Activated gamma-delta T cell treated with anti-CD3 and anti-CD28 coated beads, Interleukin-2, amount 50 U/mL, for 16 hours (primary cell): ENCODE results near the gene COX5A.
"Not testable (repeated sequence)": the region's sequence is repeated elsewhere in the genome, so short reads cannot be mapped to it uniquely, and the experiment has no call there.

ENCODE experiments used
- DNase-seq: peaks from one replicate; pipeline ENCODE4 v3.0.0-alpha.2; 2020; ENCODE audit warnings: low read depth

Gene COX5A

DNA sequence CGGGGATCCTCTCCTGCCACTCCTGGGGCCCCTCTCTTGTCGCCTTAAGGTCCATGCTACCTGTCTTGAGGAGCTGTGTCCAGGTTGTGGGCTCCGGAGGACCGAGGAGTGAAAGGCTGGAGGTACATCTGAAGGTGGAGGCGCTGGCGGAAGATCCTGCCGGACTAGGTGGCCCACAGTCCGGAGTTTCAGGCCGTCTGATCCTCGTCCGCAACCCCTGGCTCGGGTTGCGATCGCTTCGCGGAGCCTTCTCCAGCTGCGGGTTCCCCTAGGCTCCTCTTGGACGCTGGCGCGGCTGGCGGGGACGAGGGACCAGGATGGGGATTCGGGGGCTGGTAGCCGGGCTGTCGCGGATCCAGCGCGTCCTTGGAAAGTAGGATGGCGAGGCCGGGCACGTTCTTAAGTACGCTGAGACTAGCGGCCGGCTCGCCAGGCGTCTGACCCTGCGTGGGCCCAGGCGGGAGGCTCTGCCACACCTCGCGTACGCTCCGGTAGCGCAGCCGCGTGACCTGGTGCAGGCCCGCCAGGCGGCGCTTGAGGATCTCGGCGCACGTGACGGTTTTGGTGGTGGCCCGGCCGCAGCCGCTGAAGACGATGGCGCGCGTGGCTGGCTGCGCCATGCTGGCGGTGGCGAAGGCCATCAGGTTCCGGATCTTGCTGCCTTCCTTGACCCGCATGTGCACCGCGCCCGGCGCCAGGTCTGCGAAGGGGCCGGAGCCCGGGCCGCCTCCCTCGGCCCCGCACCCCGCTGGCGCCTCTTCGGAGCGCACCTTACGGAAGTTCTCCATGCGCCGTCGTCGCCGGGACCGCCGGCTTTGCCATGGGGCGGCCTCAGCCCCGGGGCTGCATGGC lies 18.1 kb upstream of the COX5A start:
- DNase-seq, result peak; percentile 37

DNA sequence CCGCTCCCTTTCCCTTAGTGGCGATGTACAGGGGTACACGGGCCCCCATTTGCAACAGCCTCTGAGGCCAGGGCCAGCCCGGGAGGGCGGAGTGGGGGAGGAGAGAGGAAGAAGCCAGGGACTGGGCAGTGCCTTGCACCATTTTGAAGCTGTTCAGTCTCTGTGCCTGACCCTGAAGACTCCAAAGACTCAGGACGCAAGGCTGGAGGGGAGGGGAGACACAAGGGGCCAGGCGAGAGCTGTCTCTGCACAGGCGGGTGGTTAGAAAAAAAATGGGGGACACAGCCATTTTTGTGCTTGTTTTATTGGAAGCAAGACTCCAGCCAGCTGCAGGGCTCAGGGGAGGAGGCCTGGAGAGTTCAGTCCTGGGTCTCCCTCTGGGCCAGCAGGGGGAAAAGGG lies 17.1 kb upstream of the COX5A start:
- no peak for DNase-seq

DNA sequence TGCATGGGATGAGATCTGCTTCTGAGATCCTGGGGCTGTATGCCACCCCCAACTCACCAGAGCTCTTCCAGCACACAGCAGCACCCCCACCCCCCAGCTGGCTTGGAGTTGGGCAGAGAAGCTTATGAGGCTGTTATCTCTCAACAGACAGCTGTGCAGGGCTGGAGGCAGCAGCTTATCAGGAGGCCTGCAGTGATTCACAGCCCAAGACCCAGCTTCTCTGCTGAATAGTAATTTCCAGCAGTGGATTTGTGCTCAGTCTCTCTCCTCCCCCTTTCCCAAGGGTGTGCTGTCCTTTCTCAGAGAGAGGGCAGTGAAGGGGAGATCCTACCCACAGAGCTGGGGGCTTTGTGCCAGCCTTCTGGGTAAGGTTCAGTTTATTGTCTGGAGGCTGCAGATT lies 16.6 kb upstream of the COX5A start:
- no peak for DNase-seq

DNA sequence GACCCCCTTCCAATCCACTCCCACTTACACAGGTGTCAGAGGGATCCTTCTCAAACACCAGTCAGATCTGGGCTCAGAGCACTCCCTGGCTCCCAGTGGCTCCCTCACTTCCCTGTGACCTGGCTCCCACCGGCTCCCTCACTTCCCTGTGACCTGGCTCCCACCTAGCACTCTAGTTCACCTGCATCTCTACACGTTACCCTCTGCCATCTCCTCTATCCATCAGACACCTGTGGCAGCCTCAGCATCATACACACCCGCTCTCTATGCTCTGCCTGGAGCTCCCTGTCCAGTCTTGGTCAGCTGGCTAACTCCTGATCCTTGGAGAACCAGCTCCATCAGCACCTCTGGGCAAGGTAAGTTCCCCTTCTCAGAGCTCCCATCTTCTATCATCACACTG lies 13.1 kb upstream of the COX5A start:
- DNase-seq, result no peak

GRCh38 chr15:74950078-74950908 lies 12.4 kb upstream of the COX5A start:
- peak; percentile 70 for DNase-seq

GRCh38 chr15:74937272-74937589 lies 642 bp downstream of the COX5A start:
- no peak for DNase-seq

DNA sequence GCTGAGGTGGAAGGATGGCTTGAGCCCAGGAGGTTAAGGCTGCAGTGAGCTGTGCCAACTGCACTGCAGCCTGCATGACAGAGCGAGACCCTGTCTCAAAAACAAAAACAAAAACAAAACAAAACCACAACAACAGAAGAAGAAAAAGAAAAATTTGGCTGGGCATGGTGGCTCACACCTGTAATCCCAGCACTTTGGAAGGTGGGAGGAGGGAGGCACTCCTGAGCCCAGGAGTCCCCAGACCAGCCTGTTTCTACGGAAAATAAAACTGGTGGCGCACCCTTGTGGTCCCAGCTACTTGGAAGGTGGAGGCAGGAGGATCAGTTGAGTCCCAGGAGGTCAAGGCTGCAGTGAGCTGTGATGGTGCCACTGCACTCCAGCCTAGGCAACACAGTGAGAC lies 2.7 kb downstream of the COX5A start:
- not testable (repeated sequence) for DNase-seq

GRCh38 chr15:74933573-74933972 lies 4.3 kb downstream of the COX5A start:
- DNase-seq, result no peak

DNA sequence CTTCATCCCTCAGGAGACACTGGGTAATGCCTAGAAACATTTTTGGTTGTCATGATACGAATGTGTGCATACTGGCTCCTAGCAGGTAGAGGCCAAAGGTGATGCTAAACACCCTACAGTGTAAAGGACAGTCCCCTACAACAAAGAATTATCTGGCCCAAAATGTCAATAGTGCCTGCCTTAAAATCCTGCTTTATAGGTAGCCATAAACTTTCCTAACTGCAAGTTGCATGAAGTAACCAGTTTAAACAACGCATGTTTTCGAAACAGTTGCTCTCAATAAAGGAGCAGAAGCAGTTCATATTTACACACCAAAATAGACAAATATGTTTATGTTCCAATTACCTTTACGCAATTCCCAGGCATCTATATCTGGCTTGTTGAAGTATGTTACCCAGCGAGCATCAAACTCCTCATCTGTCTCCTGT lies 9.1 kb downstream of the COX5A start:
- no peak for DNase-seq

DNA sequence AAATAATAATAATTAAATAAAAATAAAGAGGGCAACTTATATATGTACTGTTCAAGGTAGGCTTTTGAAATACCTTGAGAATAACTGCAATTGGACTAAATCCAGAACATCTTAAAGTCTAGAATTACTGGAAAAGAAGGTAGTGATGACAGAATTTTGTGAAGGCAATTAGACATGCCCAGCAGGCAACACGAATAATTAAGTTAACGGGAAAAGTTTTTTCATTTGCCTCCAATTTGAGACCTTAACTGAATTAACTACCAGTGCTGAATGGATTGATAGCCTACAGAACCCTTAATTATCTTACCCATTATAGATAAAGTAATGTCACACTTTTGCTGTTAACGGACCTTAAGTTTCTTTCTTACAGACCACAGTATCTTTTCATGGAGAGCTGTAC lies 13.3 kb downstream of the COX5A start:
- no peak for DNase-seq

DNA sequence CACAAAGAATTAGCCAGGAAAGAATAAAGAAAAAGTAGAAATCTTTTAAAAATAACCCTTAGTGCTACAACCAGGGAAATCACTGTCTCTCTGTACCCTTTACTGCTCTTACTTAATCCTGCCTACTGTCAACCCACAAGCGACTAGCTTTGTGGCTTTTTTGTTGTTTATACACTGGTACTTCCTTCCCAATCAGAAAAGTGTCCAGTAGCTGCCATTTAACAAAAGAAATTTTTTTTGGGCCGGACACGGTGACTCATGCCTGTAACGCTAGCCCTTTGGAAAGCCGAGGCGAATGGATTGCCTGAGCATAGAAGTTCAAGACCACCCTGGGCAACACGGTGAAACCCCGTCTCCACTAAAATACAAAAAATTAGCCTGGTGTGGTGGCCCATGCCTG lies 17.4 kb downstream of the COX5A start:
- no peak for DNase-seq

GRCh38 chr15:74917676-74918075 lies 20.2 kb downstream of the COX5A start:
- DNase-seq, result no peak

- not testable (repeated sequence) for DNase-seq
Measured at GRCh38 chr15:74913799-74914198, 24.1 kb downstream of the COX5A start.

DNA sequence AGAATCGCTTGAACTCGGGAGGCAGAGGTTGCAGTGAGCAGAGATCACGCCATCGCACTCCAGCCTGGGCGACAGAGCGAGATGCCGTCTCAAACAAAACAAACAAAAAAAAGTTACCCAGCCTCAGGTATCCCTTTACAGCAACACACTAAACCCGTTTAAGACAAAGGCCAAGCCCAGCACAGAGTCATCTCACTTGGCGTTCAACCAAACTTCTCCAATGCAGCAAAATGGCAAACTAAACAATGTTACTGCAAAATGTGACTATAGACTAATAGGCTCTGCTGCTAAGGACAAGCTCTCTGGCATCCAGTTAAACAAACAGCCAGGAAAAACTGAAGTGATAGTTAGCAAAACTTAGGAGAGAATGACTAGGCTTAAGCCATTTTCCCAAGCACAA lies 24.8 kb downstream of the COX5A start:
- no peak for DNase-seq

DNA sequence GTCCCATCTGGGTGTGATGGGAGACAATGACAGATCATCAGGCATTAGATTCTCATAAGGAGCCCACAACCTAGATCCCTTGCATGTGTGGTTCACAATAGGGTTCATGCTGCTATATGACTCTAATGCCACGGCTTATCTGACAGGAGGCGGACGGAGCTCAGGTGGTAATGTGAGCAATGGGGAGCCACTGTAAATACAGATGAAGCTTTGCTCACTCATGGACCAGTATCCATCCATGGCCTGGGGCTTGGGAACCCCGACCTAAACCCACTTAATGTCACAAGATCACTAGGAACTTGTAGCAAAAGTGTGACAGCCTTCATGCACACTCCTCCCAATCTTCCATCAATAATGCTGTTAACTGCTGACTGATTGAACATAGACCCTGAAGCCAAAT lies 29.2 kb downstream of the COX5A start:
- DNase-seq, result no peak

DNA sequence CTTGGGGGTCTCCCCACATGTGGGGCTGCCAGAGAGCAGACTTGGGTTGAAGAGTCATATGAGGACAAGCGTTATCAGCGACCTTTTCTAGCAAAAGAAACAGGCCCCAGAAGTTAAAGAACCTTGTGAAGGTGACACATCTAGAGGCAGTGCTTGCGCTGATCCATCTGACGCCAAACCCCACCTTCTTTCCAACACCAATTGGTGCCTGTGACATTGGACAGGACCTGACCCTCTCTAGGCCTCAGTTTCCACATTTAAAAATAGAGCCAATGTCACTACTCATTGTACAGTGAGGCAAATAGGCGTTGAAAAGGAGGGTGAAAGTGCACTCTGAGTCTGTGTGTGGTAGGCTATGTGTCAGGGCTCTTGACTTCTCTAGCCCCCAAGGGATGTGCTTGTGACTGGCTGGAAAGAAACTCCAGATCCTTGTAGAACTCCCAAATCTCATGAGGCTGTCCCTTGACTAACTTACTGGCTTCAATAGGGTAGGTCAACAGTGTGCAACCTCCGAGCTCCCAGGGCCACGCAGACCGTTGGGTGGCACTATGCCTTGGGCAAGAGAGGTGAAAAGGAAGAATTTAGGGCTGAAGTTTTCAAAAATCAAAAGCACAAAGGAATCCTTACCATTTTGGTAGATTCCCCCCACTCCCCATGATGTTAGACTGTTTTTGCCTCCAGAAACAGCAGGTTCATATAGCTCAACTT lies 30.6 kb downstream of the COX5A start:
- no peak for DNase-seq

GRCh38 chr15:74906450-74907162 lies 31.3 kb downstream of the COX5A start, which contains the start of gene FAM219B:
TSS of gene FAM219B (minus strand) at chr15:74906851. CDS start at chr15:74906800, 51 bp downstream.
- DNase-seq, result peak; percentile 64

DNA sequence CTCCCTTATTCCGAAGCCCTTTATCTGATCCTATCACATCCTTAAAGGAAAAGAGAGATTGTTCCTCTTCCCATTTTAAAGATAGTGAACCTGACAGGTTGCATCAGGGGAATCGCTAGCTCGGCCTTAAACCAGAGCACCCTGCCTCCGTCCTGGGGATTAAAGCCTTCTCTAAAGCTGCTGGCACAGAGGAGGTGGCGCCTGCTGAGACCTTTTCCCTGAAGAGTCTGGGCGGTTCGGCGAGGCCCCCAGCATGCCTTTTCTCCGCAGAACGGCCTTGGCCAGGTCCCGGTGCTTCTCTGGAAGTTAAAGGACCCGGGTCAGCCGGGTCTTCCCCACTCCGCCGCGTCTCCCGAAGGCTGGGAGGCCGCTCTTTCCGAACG lies 31.8 kb downstream of the COX5A start:
- DNase-seq, result peak; percentile 4

GRCh38 chr15:74904190-74904805 lies 33.6 kb downstream of the COX5A start:
- DNase-seq, result no peak

GRCh38 chr15:74903676-74904075 lies 34.2 kb downstream of the COX5A start:
- no peak for DNase-seq

- no peak for DNase-seq
Measured at GRCh38 chr15:74902295-74903075, 35.4 kb downstream of the COX5A start.
